ENCODE results near the gene CBL. TPM values are rescaled to one million over a fixed set of nuclear protein-coding genes. Genes with fewer than 3 reads are reported as not detected.
"Not testable (repeated sequence)": the region's sequence is repeated elsewhere in the genome, so short reads cannot be mapped to it uniquely, and the experiment has no call there.

The CBL gene
- total RNA-seq, 4 donors from 2014 or later: 20.2 to 29.2 (median 25.1) TPM

GRCh38 chr11:119222308-119222707 lies 16.2 kb downstream of the CBL start:
- H3K27me3 ChIP-seq: no peaks in the 10 kb centered on the region
- 3 to 5% methylated on average over 2 of the region's 2 CpGs for WGBS, 2 donors (ENCODE audit: low coverage in 1 of 2)
- H3K4me1 ChIP-seq: peaks cover 0 to 33% (median 8%) of the 10 kb centered on the region in 3 donors
- no peak overlapping the region for H3K4me3 ChIP-seq
- TF ChIP-seq POLR2AphosphoS5 (IDR thresholded peaks at IDR 0.05) (peak; percentile 73), CTCF (IDR thresholded peaks at IDR 0.05) (no peak)
- ATAC-seq: peak; percentile 55
- H3K27ac ChIP-seq: peak overlapping the region in 2 of 4 donors; percentile 50 to 65
- H3K36me3 ChIP-seq: no peaks in the 10 kb centered on the region
- no peaks in the 10 kb centered on the region for H3K9me3 ChIP-seq

- Histone ChIP-seq H3K27me3 (no peaks in the 10 kb centered on the region), H3K9me3 (no peaks in the 10 kb centered on the region), H3K4me3 (no peak overlapping the region), H3K36me3 (no peaks in the 10 kb centered on the region), H3K4me1 (peaks cover 0 to 33% (median 8%) of the 10 kb centered on the region in 3 donors), H3K27ac (peak overlapping the region in 3 of 4 donors; percentile 35 to 65 (median 50))
- WGBS, 2 donors (ENCODE audit: low coverage in 1 of 2): 98% methylated on average over 5 of the region's 5 CpGs
- TF ChIP-seq EP300 (IDR thresholded peaks at IDR 0.05) (no peak), CTCF (IDR thresholded peaks at IDR 0.05) (no peak), POLR2AphosphoS5 (IDR thresholded peaks at IDR 0.05) (no peak), POLR2A (IDR thresholded peaks at IDR 0.05) (no peak)
- ATAC-seq: no peak
These were observed 16.8 kb downstream of the CBL start for GRCh38 chr11:119222891-119223290.

- Histone ChIP-seq H3K4me3 (no peak overlapping the region), H3K9me3 (no peaks in the 10 kb centered on the region), H3K27me3 (no peaks in the 10 kb centered on the region), H3K36me3 (no peaks in the 10 kb centered on the region), H3K27ac (peak overlapping the region in 2 of 4 donors; percentile 31 to 65), H3K4me1 (peaks cover 0 to 33% (median 8%) of the 10 kb centered on the region in 3 donors)
- no peak for TF ChIP-seq POLR2A (IDR thresholded peaks at IDR 0.05)
- TF ChIP-seq CTCF (IDR thresholded peaks at IDR 0.05): no peak
- WGBS, 2 donors (ENCODE audit: low coverage in 1 of 2): 75% methylated on average over 1 of the region's 1 CpG; no CpG with 5 or more reads in 1 of the 2 donors
- no peak for ATAC-seq
These were observed 17.7 kb downstream of the CBL start for GRCh38 chr11:119223856-119224255.

GRCh38 chr11:119228535-119229287 lies 22.6 kb downstream of the CBL start:
- WGBS, 2 donors (ENCODE audit: low coverage in 1 of 2): 88 to 96% methylated on average over 3 to 9 of the region's 9 CpGs
- not testable (repeated sequence) for ATAC-seq, H3K27me3 ChIP-seq

GRCh38 chr11:119229288-119229672 lies 23.1 kb downstream of the CBL start:
- TF ChIP-seq EP300 (IDR thresholded peaks at IDR 0.05) (no peak), CTCF (IDR thresholded peaks at IDR 0.05) (no peak), POLR2AphosphoS5 (IDR thresholded peaks at IDR 0.05) (no peak), POLR2A (IDR thresholded peaks at IDR 0.05) (no peak)
- Histone ChIP-seq H3K27me3 (no peaks in the 10 kb centered on the region), H3K27ac (no peak overlapping the region), H3K9me3 (no peaks in the 10 kb centered on the region), H3K4me1 (peaks cover 0 to 5% (median 0%) of the 10 kb centered on the region in 3 donors), H3K4me3 (no peak overlapping the region), H3K36me3 (peaks cover 0 to 20% of the 10 kb centered on the region in 2 donors)
- 67 to 80% methylated on average over 3 of the region's 3 CpGs for WGBS, 2 donors (ENCODE audit: low coverage in 1 of 2)
- ATAC-seq: no peak

More at GRCh38 chr11:119228535-119229287, 22.6 kb downstream of the CBL start:
- H3K4me3 ChIP-seq, H3K9me3 ChIP-seq, H3K27ac ChIP-seq: not testable (repeated sequence)
- Histone ChIP-seq H3K4me1 (peaks cover 0 to 11% (median 0%) of the 10 kb centered on the region in 3 donors), H3K36me3 (peaks cover 0 to 15% of the 10 kb centered on the region in 2 donors)
